GM13976 (cell line): ENCODE results near the gene MTF1.

Experiments used
- DNase-seq: peaks from one replicate; pipeline ENCODE4 v3.0.0; 2012; ENCODE audit warnings: low spot score
- in situ Hi-C: fragments of 300-500 bp; cut with MboI; formaldehyde crosslinking; loops from one replicate; pipeline ENCODE4 v1.12.0; 2022; ENCODE audit warnings: low sequenced_read_pairs, mixed read lengths, inconsistent platforms; ENCODE audit not compliant: unreplicated experiment
- TF ChIP-seq, protein P1 (sequence below): IDR thresholded peaks from 2 replicates; pipeline ENCODE4 v1.5.1; 2012; ENCODE audit warnings: borderline replicate concordance, mild to moderate bottlenecking; ENCODE audit not compliant: insufficient read depth; ENCODE audit errors: extremely low read depth, missing control alignments, control extremely low read depth

MTF1 gene

DNA sequence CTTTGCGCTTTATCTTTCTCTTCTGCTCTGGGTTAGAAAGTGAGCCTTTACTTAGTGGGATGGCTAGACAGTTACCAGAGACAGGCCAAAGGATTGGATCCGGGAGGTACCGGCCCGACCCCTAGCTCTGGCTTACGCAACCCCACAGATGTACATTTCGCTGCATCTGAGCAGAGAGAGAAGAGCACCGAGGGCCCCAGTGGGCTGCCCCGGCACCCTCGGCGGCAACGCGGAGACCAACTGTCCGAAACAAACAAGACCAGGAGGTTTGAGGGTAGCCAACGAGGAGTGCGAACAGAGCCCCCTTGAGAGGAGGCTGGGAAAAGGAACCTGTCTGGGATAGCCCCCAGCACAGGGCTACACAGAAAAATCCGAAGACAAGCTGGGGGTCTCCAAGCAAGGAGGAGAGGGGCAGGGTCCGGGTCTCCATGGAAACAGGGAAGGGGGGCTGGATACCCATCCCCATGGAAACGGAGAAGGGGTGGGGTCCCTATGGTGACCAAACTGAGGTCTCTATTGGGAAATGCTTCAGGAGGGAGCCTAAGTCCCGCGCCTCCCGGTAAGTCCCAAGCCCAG is 373 bp downstream of the MTF1 start:
- TF ChIP-seq, protein P1, sequence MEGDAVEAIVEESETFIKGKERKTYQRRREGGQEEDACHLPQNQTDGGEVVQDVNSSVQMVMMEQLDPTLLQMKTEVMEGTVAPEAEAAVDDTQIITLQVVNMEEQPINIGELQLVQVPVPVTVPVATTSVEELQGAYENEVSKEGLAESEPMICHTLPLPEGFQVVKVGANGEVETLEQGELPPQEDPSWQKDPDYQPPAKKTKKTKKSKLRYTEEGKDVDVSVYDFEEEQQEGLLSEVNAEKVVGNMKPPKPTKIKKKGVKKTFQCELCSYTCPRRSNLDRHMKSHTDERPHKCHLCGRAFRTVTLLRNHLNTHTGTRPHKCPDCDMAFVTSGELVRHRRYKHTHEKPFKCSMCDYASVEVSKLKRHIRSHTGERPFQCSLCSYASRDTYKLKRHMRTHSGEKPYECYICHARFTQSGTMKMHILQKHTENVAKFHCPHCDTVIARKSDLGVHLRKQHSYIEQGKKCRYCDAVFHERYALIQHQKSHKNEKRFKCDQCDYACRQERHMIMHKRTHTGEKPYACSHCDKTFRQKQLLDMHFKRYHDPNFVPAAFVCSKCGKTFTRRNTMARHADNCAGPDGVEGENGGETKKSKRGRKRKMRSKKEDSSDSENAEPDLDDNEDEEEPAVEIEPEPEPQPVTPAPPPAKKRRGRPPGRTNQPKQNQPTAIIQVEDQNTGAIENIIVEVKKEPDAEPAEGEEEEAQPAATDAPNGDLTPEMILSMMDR: no peak
- no peak for DNase-seq
- in situ Hi-C loops: no loop called here

DNA sequence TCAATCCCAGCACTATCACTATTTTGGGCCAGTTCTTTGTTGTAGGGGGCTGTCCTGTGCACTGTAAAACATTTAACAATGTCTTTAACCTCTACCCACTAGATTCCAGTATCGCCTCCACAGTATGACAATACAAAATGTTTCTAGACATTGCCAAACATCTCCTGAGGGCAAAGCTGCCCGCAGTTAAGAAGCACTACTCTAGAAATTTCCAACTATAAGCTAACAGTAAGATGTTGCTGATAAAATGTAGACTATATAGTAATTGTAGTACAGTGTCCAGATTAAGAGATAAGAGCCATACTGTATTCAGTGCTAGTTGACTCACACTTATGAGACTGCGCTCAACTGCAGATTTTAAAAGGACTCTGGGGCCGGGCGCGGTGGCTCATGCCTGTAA is 5.0 kb downstream of the MTF1 start:
- in situ Hi-C loops: no loop called here
- DNase-seq: no peak
- TF ChIP-seq, protein P1: no peak

DNA sequence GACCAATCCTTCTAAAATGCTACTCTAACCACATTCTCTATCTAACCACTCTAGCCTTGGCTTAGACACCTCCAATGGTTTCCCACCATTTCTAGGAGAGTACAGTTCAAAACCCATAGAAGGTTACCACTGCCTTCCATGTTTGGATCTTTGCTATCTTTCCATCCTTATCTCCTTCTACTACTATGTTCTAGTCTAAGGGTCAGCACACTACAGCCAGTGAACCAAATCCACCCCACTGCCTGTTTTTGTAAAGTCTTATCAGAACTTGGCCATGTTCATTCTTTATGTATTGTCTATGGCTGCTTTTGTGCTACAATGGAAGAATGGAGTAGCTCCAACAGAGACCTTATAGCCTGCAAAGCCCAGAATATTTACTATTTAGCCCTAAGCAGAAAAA is 6.2 kb downstream of the MTF1 start:
- in situ Hi-C loops: no loop called here

DNA sequence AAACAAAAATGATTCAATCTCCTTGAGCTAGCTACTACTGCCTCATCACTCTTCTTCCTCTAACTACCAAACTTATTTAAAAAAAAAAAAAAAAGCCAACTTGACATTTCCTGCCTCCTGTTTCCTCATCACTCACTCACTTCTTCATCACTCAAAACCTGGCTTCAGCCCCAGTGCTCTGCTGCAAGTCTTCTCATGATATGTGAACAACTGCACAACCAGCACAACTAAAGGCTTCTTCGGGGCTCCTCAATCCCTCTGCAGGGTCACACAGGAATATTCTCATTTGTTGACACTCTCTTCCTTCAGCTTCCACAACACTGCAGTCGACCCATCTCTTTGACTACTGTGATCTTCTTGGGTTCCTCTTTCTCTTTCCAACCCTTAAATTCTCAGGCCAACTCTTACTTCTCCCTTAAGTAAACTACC is 7.6 kb downstream of the MTF1 start:
- DNase-seq: no peak
- TF ChIP-seq, protein P1: no peak
- in situ Hi-C loops: no loop called here

More for the DNA sequence above, 6.2 kb downstream of the MTF1 start:
- TF ChIP-seq, protein P1: no peak
- DNase-seq: no peak

DNA sequence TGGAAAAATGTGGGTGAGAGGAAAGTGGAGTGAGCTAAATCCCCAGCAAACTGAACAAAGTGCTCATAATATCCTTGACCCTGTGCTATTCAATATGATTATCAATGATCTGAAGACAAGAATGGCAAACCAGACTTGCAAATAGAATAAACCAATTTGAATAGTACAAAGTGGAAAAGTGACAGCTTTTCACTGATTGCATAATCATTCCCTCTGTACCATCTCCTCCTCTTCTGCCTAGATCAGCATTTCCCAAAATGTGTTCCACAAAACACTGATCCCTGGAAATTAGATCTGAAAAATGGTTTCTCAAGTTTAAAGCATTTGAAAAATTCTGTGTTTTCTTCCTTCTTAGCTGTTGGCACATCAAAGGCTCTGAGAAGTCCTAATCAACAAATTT is 8.1 kb downstream of the MTF1 start:
- in situ Hi-C loops: no loop called here
- TF ChIP-seq, protein P1: no peak
- no peak for DNase-seq

DNA sequence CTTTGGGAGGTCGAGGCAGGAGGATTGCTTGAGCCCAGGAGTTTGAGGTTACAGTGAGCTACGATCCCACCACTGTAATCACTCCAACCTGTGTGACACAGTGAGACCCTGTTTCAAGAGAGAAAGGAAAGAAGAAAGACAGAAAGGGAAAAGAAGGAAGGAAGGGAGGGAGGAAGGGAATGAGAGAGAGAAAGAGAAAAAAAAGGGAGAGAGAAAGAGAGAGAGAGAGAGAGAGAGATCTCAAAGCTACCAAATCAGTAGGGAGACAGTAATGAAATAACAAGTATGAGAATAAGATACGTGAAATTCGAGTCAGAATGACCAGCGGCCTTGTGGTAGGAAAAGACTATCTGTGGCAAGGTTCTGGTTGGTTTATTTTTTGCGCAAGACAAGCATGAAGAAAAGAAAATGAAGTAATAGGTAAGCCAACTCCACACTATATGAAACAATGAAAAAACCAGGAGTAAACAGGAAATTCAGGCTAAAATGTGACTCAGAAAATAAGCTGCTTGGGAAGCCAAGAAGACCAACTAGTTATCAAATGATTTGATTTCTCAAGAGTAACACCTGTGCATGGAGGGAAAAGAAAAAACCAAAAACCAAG is 8.9 kb downstream of the MTF1 start:
- TF ChIP-seq, protein P1: no peak
- in situ Hi-C loops: no loop called here
- DNase-seq: no peak

DNA sequence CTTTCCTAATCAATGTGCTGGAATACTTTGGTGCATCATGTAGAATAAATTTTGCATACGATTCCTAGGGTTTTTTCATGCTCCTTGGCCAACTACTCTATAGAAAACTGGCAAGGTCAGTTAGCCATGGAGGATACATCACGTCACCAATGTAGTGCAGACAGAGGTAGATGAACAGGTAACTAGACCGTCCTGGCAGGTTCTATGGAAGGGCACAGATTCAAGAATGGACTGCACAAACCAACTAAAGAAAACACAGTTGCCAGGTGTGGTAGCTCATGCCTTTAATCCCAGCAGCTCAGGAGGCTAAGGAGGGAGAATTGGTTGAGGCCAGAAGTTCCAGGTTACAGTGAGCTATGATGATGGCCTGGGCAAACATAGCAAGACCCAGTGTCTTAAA is 9.9 kb downstream of the MTF1 start:
- no peak for DNase-seq
- in situ Hi-C loops: no loop called here
- TF ChIP-seq, protein P1: no peak
